ENCODE data around the gene TMEM132A.

GRCh38 chr11:60922906-60923305 lies 1.4 kb upstream of the TMEM132A start:
- no peak for TF ChIP-seq CTCF (IDR thresholded peaks at IDR 0.05)
- TF ChIP-seq POLR2A (IDR thresholded peaks at IDR 0.05): no peak
